Thymus (tissue), 11 donors: ENCODE results near the gene MORF4L2. TPM values are rescaled to one million over a fixed set of nuclear protein-coding genes. Genes with fewer than 3 reads are reported as not detected.
"Not testable (repeated sequence)": the region's sequence is repeated elsewhere in the genome, so short reads cannot be mapped to it uniquely, and the experiment has no call there.

Source experiments
- DNase-seq, 9 donors: peaks; one replicate each; pipeline ENCODE4 v3.0.0-alpha.2; 2013; ENCODE audit warnings: low spot score in 9 of 9, low read depth in 6 of 9, missing footprints in 1 of 9
- H3K27ac ChIP-seq, 2 donors: one replicate each; pipeline ENCODE4 v1.5.1; 2013; ENCODE audit warnings: control low read depth in 1 of 2, low read depth in 1 of 2, low read length in 1 of 2, mild to moderate bottlenecking in 1 of 2, moderate library complexity in 1 of 2
- H3K27me3 ChIP-seq, 2 donors: one replicate each; pipeline ENCODE4 v1.5.1; 2013; ENCODE audit warnings: low read length in 1 of 2; ENCODE audit not compliant: control insufficient read depth in 2 of 2, insufficient read depth in 1 of 2
- H3K36me3 ChIP-seq, 2 donors: one replicate each; pipeline ENCODE4 v1.5.1; 2013; ENCODE audit warnings: low read length in 1 of 2, mild to moderate bottlenecking in 1 of 2, moderate library complexity in 1 of 2; ENCODE audit not compliant: control insufficient read depth in 2 of 2, insufficient read depth in 2 of 2
- H3K4me1 ChIP-seq, 2 donors: one replicate each; pipeline ENCODE4 v1.5.1; 2013; ENCODE audit warnings: low read length in 2 of 2; ENCODE audit not compliant: control insufficient read depth in 2 of 2, insufficient read depth in 2 of 2
- H3K4me3 ChIP-seq, 2 donors: one replicate each; pipeline ENCODE4 v1.5.1; 2013; ENCODE audit warnings: low read length in 2 of 2, control low read depth in 1 of 2, mild to moderate bottlenecking in 1 of 2
- H3K9me3 ChIP-seq, 2 donors: one replicate each; pipeline ENCODE4 v1.5.1; 2013; ENCODE audit warnings: low read length in 1 of 2, mild to moderate bottlenecking in 1 of 2; ENCODE audit not compliant: control insufficient read depth in 2 of 2, insufficient read depth in 1 of 2
- WGBS: extraction: QIAGEN DNeasy Blood & Tissue Kit; methylation state at CpG from one replicate; pipeline ENCODE4 v1.1.7; 2013; 5-methylcytosine and 5-hydroxymethylcytosine counted together
- polyA plus RNA-seq: library from polyadenylated mRNA; stranded (reverse); fragments of 200-250 nt; gene quantifications from one replicate; pipeline ENCODE4 v1.2.3, GENCODE V29; 2013
- total RNA-seq: library from RNA; stranded (reverse); fragments of 120-200 nt; gene quantifications from one replicate; pipeline ENCODE4 v1.2.4, GENCODE V29; 2013
- donor health status: healthy.

MORF4L2 gene
- total and polyA plus RNA-seq, 2 donors: 183 to 223 TPM

- 100% methylated on average over 3 of the region's 3 CpGs for WGBS
- H3K36me3 ChIP-seq: no peaks in the 10 kb centered on the region
- no peaks in the 10 kb centered on the region for H3K9me3 ChIP-seq
- H3K4me3 ChIP-seq: no peak overlapping the region
- DNase-seq: no peak
- no peak overlapping the region for H3K27ac ChIP-seq
- peaks cover 0 to 22% of the 10 kb centered on the region in 2 donors for H3K27me3 ChIP-seq
- no peaks in the 10 kb centered on the region for H3K4me1 ChIP-seq
Measured at GRCh38 chrX:103666202-103667107, 20.0 kb downstream of the MORF4L2 start.

- no peak for DNase-seq
Measured at GRCh38 chrX:103663981-103664762, 22.3 kb downstream of the MORF4L2 start.

GRCh38 chrX:103659460-103659859, 27.0 kb downstream of the MORF4L2 start:
- H3K4me3 ChIP-seq: not testable (repeated sequence)
- 97% methylated on average over 2 of the region's 2 CpGs for WGBS

More at GRCh38 chrX:103663981-103664762, 22.3 kb downstream of the MORF4L2 start:
- H3K9me3 ChIP-seq: no peaks in the 10 kb centered on the region
- no peaks in the 10 kb centered on the region for H3K36me3 ChIP-seq
- H3K27ac ChIP-seq: no peak overlapping the region
- no peaks in the 10 kb centered on the region for H3K4me1 ChIP-seq
- H3K27me3 ChIP-seq: peaks cover 0 to 22% of the 10 kb centered on the region in 2 donors
- 38% methylated on average over 23 of the region's 23 CpGs for WGBS
- no peak overlapping the region for H3K4me3 ChIP-seq

GRCh38 chrX:103658681-103659433, 27.6 kb downstream of the MORF4L2 start:
- Histone ChIP-seq H3K9me3 (no peaks in the 10 kb centered on the region), H3K27ac (no peak overlapping the region), H3K4me1 (no peaks in the 10 kb centered on the region), H3K4me3 (no peak overlapping the region), H3K27me3 (peaks cover 0 to 8% of the 10 kb centered on the region in 2 donors), H3K36me3 (no peaks in the 10 kb centered on the region)
- no peak for DNase-seq
- 98% methylated on average over 5 of the region's 5 CpGs for WGBS

More at GRCh38 chrX:103659460-103659859, 27.0 kb downstream of the MORF4L2 start:
- not testable (repeated sequence) for H3K4me1 ChIP-seq, H3K36me3 ChIP-seq, DNase-seq, H3K27ac ChIP-seq, H3K9me3 ChIP-seq
- peaks cover 0 to 14% of the 10 kb centered on the region in 2 donors for H3K27me3 ChIP-seq

- not testable (repeated sequence) for H3K27ac ChIP-seq, DNase-seq, H3K9me3 ChIP-seq, H3K27me3 ChIP-seq, H3K4me3 ChIP-seq, H3K36me3 ChIP-seq, H3K4me1 ChIP-seq
- 99% methylated on average over 2 of the region's 2 CpGs for WGBS
Measured at GRCh38 chrX:103657066-103657465, 29.4 kb downstream of the MORF4L2 start.

GRCh38 chrX:103656617-103657016, 29.9 kb downstream of the MORF4L2 start:
- H3K36me3 ChIP-seq: no peaks in the 10 kb centered on the region
- H3K4me3 ChIP-seq: no peak overlapping the region
- H3K4me1 ChIP-seq: no peaks in the 10 kb centered on the region
- no peaks in the 10 kb centered on the region for H3K9me3 ChIP-seq
- H3K27ac ChIP-seq: no peak overlapping the region
- 90% methylated on average over 3 of the region's 3 CpGs for WGBS
- no peak for DNase-seq
- H3K27me3 ChIP-seq: no peaks in the 10 kb centered on the region

GRCh38 chrX:103655230-103656000, 31.1 kb downstream of the MORF4L2 start:
- not testable (repeated sequence) for H3K27me3 ChIP-seq, H3K36me3 ChIP-seq, H3K27ac ChIP-seq, DNase-seq, H3K9me3 ChIP-seq, H3K4me3 ChIP-seq, H3K4me1 ChIP-seq
- 96% methylated on average over 7 of the region's 7 CpGs for WGBS

- Histone ChIP-seq H3K36me3 (no peaks in the 10 kb centered on the region), H3K4me1 (no peaks in the 10 kb centered on the region), H3K4me3 (no peak overlapping the region), H3K27me3 (no peaks in the 10 kb centered on the region), H3K27ac (no peak overlapping the region), H3K9me3 (no peaks in the 10 kb centered on the region)
- DNase-seq: no peak
- whole genome bisulfite sequencing: 98% methylated on average over 2 of the region's 2 CpGs
Measured at GRCh38 chrX:103651151-103651773, 35.2 kb downstream of the MORF4L2 start.
